ENCODE data around the gene DMRT2.
A peak's percentile ranks its signal among the peaks of the same experiment; 100 is the strongest.

The DMRT2 gene

DNA sequence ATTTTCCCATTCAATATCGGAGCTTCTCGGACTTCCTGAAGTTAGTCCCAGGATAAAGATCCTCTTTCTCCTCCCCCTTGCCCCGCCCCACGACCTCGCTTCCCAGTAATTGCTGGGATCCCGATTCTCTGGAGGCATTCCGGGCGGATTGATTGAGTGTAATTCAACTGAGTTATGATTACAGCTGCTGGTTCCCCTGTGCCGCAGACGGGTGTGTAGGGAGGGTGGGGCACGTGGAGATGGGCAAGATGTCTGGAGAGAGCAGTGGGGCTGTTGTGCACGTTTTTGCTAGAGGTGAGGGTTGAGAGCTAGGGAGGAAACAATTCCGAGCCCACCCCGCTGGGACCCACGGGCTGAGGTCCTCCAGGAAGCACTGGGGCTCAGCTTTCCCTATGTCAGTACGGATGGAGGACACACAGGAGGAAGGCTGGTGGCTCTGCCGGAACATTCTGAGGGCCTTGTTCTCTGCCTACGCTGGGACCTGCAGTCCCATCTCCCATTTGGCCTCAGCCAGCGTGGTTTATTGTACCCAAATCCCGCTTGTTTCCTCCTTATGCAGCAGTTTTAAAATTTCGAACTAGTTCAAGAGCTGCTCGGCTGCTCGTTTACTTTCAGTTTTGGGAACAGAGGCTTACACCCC lies 2.4 kb upstream of the DMRT2 start:
- no peak for DNase-seq

DNA sequence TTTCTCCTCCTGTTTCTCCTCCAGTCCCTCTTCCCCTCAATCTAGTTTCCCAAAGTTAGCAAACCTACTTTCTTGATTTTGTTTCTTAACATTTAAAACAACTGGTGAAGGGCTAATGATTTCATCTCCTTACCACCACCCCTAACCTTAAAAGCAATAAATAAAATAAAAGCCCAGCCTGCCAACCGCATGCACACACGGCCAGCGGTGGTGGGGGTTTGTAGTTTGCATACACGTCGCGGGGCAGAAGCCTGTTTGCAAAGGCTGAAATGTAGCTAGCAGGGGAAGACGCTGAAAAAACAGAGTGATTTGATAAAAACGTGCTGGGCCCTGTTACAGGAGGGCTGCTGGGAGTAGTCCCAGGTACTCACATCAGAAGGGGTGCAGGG lies 1.9 kb upstream of the DMRT2 start:
- no peak for DNase-seq

DNA sequence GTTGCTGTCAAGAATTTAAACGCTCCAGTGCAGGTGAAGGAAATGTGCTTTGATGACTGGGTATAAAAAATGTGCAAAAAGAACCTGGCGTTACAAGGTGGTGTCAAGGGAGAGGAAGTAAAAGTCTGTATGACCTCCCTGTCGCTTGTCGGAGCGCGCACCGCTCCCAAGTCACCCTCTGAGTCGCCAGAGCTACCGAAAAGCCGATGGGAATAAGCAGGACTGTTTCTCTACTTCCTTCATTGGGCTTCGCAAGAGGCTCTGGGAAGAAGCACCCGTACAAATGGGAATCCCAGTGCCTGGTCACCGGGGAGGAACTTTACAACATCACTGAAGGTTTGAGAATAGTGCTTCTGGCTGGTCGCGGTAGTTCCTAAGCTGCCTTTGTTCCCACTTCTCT lies 1.3 kb upstream of the DMRT2 start:
- no peak for DNase-seq

DNA sequence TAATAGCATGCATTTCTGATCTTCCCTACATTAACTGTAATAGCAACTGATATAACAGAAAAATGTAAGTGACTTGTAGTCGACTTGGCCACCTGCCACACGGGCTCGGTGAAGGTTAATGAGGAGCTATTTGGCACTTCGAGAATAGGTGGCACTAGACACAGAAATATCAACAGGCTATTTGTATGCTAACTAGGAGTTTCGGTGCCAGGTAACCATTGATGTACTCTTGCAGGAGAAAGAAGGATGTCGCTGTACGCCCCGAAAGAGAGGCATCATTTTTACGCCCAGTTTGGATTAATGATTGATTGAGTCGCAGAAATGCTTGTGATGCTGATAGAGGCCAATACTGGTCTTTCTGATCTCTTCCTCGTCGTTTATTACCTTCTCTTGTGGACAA lies 516 bp upstream of the DMRT2 start:
- peak; percentile 68 for DNase-seq

DNA sequence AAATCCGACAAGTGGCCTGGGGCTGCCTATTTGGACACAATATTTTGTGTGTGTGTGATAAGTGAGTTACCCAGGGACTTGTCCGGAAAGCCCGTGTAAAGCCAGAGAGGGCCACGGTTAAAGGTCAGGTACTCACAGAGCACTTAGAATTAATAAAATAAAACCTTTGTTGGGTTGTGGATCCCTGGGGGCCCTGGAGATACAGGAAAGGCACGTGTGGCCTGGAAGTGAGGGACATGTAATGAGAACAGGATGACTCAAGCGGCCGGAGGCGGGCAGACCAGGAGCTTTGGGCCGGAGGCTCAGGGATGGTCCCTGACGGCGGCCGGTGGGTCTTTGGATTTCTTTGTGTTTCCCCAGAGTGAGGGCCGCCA lies 1.0 kb downstream of the DMRT2 start:
- DNase-seq: no peak

DNA sequence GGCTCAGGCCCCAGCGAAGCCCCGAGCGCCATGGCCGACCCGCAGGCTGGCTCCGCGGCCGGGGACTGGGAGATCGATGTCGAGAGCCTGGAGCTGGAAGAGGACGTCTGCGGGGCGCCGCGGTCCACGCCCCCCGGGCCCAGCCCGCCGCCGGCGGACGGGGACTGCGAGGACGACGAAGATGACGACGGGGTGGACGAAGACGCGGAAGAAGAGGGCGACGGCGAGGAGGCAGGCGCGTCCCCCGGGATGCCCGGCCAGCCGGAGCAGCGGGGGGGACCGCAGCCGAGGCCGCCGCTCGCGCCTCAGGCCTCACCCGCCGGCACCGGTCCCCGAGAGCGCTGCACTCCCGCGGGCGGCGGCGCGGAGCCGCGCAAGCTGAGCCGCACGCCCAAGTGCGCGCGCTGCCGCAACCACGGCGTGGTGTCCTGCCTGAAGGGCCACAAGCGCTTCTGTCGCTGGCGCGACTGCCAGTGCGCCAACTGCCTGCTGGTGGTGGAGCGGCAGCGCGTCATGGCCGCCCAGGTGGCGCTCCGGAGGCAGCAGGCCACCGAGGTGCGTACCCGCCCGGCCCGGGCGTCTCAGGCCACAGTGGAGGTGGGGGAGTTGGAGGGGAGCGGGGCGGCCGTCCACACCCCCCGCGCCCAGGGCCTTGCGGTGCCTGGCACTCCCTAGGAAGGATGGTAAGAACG lies 1.6 kb downstream of the DMRT2 start:
- peak; percentile 20 for DNase-seq

DNA sequence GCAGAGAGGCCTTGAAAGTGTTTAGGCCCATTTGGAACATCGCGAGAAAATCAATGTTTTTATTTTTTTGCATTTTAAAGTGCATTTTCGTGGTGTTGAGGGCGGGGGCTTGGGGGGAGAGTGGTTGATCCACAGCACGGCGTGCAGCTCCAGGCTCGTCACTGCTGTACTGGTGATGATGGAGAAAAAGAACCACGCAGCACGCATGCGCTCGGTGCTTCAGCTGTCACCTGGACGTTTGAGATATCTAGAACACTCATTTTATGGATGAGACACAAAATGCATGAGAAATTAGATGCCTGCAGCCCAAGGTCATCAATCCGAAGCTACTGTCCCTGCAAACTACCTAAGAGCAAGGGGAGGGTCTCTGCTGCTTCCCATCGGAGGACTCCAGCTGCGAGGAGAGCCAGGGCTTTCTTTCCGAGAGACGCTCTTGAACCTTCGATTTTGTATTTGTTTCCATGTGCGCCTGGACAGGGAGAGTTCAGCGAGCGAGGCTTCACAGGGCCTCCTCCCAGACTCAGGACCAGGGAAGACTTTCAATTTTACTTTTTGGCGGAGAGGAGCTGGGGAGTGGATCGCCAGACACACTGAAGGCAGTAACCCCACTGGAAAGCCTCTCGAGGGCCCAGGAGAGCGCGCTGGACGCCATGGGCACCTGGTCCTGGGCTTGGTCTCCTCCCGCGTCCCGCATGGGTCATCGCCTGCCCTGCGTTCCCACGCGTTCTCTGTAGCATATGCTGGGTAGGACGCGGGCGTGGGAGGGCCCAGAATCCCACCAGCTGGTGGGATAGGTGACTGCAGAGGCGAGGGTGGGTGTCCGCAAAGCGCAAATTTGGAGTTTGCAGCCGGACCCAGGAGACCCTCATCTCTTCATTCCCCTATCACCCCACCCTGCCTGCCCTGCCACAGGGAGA lies 2.5 kb downstream of the DMRT2 start:
- DNase-seq: no peak

DNA sequence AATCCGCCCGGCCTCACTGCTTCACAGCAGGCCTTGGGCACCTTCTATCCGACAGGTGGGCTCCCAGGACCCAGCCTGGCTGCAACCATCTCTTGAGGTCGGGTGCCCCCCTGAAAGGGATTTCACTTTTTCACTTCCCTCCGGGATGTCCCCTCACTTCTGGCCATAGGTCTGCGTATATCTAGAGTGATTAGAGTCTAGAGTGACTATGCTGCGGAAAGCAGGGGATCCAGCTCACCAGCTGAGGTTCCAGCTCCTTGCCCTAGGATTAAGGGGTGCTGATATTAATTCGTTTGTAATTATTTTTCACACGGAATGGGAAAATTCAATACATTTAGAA lies 3.1 kb downstream of the DMRT2 start:
- DNase-seq: no peak

DNA sequence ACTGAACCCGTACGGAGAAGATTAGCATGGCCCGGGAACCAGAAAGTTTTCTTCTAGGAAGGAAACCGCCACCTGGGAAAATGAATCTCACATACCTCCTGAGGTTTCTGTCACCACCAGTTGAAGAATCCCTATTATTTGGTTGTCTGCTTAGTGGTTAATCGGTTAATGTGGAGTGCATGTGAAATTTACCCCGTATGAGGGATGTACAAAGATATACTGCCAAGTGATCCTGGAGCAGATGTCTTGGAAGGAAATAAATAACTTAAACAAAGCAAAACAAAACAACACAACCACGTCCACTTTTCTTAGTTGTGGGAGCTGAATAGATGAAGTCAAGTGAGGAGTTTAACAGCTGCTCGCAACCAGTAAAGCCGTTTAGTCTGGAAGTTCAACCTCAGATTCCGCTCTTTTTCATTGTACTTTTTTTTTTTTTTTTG lies 3.8 kb downstream of the DMRT2 start:
- DNase-seq: no peak

DNA sequence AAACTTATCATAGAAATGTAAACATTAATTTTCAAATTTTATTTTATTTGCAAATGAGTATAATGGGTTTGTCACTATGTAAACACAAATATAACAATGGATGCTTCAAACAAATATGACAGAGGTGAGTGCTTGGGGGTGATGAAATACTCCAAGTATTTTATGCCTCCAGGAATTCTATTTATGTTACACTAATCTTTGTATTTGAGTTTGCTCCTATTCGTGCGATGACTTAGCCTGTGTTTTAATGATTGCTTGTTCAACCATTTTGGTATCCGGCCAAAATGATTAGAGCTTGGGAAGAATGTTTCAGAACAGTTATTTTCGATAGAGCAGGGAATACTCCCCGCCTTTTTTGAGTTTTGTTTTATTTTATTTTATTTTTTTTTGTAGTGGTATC lies 5.0 kb downstream of the DMRT2 start:
- DNase-seq: no peak

DNA sequence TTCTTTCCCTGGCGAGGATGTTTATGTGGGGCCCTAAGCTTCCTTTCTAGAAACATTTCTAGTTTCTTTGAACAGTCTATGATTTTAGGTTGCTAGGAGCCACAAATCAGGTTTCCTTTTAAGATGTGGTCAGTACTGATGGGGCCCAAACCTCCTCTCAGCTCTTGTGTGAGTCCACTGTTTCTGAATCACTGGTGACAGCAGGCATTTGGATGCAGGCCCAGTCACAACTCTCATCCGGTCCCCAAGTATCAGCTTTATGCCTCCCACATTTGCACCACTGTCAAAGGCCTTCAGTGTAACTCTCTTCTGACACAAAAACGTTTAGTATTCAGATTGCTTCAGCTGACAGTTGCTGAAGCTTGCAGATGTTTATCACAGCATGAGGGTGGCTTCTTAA lies 7.8 kb downstream of the DMRT2 start:
- no peak for DNase-seq

DNA sequence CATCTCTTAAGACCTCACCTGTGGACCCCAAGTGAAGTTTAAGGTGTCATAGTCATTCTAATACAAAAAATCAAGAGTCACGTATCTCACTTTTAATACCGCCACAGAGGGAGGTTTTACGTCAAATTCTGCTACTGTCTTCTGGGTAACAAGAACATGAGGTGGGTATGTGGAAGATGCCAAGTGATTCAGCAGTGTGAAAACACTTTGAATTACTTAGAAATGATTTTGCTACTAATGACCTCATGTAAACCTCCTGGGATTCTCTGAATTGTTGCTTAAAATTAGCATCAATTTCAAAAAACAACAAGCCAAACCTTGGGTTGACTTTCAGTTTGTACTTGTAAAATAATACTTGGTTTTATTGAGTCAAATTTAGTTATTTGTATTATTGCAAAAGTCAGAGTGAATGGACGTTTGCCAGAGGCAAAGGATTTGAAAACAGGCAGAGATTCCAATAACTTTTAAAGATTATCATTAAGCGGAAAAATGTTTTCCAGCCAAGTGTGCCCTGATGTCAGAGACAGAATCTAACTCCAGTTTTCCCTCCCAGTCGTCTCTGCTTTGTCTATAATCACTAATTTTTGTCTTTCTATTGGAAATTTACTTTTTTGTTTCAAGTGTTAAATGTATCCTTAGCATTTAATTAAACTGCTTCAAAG lies 8.8 kb downstream of the DMRT2 start:
- no peak for DNase-seq

DNA sequence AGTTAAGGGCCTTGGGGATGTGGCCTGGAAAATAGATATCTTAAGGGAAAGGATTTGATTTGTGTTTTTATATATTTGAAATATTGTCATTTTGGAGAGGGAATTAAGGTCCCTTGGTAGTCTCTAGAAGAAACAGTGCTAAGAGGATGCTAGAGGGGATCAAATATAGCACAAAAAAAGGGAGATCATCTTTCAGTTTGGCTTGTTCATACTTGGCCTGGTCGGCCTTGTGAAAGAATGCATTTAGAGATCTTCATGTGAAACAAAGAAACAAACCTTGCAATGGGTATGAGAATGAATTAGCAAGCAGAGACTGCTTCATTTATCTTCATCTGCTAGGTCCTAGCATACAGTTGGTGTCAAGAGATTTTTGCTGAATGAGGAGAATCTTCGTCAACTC lies 15.0 kb downstream of the DMRT2 start:
- no peak for DNase-seq

DNA sequence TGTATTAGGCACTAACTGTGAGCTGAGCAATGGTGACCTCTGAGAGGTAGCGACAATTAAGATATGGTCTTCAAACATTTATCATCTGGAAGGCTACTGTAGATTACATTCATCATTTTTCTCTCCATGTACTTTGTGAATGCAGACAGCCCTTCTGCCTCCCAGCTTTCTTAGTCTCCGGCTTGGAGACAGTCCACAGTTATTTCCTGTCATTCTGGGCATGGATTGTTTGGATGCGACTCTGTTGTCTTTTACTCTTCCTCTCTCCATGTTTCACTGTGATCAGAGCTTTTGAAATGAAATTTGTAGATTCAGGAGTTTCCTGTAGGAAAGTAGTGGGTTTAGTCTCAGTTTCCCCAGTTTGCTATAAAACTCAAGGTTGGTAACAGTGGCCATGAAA lies 20.5 kb downstream of the DMRT2 start:
- no peak for DNase-seq

DNA sequence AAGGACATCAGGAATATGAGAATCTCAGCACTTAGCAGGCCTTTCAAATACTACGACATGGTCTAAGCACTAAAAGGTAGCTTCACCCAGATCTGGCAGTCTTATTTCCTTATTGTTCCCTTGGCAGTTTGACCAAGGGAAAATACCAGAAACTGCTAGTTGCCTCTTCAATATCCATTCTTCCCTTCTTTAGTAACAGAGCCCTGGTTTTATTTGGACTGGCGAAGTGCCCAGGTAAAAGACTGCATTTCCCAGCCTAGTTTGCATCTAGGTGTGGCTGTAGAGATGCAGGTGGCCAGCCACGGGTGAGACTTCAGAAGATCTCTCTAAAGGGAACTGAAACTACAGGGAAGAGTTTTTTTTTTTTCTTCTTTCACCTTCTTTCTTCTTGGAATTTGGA lies 21.6 kb downstream of the DMRT2 start:
- DNase-seq: peak; percentile 43

DNA sequence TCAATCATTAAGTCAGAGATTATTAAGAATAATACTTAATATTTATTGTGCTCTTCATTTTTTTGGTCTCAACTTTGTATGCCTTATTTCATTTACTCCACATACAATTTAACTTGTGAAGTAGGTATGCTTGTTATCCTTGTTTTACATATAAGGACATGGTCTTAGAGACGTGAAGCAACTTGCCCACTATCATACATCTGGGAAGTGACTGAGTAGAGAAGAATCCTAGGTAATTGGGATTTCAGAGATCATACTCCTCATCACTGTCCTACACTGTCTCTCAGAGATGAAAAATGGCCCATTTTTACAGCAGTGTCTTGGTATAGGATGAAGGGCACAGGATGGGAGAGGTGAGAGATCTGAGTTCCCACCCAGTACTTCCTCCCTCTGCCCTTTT lies 23.3 kb downstream of the DMRT2 start:
- no peak for DNase-seq

DNA sequence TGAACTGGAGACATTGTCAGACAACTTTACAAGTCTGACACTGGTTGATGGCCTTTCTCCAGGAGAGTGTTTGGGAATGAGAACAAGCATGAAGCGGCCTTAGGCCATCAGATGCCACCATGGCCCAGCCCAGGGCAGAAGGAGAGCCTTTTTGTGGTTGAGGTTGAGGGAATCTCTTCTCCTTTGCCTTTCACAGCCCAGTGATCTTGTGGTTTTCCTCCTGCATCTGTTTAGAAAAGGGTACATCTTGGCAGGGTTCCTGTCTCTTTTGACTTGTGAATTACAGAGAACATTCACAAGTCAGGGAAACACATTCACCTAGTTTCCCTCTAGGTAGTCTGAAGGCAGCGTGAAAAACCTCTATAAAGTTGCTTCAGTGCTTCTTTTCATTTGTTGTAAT lies 27.5 kb downstream of the DMRT2 start:
- DNase-seq: no peak

DNA sequence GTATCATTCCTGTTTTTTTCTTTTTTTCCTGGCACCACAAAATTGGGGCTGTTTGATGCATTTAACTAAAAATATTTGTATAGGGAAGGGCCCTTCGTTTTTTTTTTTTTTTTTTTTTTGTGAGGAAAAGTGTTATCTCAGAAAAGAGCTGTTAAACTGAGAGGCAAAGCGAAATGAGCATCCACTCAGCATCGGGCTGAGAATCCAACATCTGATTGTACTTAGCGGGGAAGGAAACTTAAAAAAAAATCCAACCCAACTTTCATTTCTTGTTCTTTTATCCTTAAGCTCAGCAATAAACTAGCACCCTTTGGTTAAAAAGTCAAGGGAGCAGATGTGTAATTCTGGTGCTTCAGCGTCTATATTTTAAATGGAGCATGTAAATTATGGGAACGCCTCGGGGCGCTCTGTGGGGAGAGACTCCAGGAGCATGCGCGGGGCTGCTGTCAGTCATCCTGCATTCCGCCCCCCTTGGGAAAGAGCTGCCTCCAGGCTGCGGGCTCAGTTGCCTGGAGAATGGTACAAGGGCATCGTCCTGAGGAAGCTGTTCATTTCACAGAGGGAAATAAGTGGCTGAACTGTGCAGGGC lies 33.3 kb downstream of the DMRT2 start:
- DNase-seq: peak; percentile 54

DNA sequence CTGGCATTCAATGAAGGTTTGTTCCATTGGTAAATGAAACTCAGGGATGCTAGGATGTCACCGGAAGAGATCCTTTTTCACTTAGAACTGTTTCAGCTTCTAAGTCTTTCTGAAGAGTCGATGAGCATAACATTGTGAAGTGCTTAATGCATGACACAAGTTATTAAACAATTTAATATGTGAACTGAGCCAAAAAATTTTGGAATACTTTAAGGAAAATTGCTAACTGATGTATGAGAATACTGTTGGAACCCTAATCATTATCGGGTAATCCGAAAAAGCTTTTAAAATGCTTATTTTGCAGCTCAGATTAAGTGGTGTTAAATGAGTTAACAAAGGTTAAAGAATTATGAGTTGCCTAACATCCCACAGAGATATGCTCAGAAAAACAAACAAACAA lies 34.9 kb downstream of the DMRT2 start:
- no peak for DNase-seq

DNA sequence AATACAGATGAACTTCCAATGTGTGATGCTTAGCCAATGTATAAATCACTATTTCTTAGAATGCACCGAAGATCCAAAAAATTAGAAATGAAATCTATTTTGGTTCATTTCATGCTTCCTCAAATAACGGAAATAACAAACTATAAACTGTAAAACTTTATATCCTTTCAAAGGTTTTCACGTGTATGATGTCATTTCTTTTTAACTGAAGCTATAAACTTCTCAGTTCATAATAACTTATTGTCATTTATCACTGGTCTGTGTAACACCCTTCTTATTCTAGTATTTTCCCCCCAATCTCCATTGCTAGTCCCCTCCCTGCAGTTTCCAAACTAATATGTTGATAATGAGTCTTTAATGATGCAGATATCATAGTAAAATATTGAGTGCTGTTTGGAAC lies 36.4 kb downstream of the DMRT2 start:
- no peak for DNase-seq

DNA sequence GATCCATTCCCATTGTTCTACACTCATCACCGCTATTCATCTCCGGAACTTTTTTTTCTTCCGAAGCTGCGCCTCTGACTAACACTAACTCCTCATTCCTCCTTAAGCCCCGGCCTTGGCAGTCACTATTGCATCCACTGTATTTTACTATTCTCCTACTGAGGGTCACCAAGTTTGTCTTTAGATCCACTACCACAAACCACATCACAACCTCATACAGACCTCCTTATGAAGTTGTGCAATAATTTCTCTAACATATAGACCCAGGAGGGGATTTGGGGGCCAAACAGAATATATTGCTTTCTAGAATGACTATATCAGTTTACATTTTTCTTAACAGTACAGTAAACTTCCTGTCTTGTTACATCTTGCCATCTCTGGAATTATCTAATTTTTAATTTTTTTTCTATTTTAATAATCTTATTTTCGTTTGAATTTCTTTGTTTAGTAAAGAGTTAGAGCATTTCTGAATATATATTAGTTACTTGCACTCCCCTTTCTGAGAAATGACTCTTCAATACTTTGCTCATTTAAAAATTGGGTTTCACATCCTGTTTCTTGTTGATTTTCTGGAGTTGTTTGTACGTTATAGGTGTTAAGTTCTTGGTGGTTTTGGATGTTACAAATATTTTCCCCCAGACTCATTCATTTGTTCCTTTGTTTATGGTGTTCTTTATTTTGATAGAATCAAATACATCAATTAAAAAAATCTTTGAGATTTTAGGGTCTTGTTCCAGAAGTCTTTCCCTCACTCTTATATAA lies 37.1 kb downstream of the DMRT2 start:
- DNase-seq: no peak

DNA sequence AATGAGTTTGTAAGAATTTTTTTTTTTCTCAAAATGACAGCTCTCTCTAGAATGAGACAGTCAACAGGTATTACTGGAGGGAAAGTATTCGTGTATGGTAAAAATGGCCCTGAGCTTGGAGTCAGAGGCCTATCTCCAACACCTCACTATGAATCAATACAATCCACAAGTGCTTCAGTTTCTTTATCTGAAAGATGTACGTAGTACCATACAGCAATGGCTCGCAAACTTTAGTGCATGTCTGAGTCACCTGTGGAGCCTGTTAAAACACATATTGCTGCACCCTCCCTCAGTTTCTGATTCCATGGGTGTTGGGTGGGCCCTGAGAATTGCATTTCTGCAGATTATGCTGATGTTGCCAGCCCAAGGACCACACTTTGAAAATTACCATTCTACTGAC lies 44.6 kb downstream of the DMRT2 start:
- no peak for DNase-seq
